Measurements from ENCODE around the gene SLPI. TPM values are rescaled to one million over a fixed set of nuclear protein-coding genes. Genes with fewer than 3 reads are reported as not detected.

The SLPI gene
- total RNA-seq, 4 donors from 2014 or later = 250 to 1,637 (median 1,024) TPM

DNA sequence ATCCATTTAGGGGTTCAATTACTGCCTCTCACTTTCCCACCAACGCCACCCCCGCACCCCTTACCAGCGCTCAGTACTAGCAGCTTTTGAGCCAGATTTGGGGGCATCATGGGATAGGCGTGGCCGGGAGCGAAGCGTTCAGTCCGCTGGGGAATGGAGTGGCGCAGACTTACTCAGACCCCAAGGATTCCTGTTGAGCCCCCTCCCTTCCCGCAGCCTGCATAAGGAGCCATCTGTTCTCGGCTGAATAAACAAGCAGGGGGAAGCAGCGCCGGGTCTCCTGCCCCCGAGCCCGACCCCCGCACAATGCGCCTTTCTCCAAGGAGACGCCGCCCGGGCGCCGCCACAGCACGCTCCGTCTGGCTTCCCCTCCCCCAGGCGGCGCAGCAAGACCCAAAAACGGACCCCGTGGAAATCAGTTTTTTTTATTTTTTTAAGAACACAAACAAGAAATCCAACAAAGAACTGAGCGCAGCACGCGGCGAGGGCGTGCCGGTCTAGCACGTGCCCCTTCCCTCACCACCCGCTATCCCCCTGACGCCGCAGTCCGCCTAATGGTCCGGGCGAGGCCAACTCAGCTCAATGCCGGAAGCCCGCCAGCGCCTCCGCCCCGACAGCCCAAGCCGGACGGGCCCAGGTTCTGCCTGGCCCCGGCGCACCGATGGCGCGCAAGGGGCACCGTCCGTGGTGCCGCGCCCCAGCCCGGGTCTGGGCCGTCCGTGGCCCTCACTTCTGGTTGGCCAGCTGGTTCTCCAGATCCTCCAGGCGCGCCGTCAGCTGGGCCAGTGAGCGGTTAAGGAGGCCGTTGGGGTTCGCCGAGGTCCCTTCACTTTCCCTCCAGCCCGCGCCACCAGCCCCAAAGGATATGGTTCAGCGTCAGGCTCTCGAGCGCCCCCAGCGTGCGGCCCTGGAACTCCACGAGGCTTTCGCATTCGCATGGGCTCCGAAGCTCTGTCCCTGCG is 39.0 kb upstream of the SLPI start:
- Histone ChIP-seq H3K27ac (peak overlapping the region; percentile 11 to 69 (median 50)), H3K36me3 (no peaks in the 10 kb centered on the region), H3K4me3 (peak overlapping the region; percentile 43 to 74 (median 52)), H3K27me3 (peaks cover 0 to 65% (median 0%) of the 10 kb centered on the region in 4 donors), H3K9me3 (no peaks in the 10 kb centered on the region), H3K4me1 (peaks cover 5 to 23% (median 6%) of the 10 kb centered on the region in 3 donors)
- TF ChIP-seq, protein P1, sequence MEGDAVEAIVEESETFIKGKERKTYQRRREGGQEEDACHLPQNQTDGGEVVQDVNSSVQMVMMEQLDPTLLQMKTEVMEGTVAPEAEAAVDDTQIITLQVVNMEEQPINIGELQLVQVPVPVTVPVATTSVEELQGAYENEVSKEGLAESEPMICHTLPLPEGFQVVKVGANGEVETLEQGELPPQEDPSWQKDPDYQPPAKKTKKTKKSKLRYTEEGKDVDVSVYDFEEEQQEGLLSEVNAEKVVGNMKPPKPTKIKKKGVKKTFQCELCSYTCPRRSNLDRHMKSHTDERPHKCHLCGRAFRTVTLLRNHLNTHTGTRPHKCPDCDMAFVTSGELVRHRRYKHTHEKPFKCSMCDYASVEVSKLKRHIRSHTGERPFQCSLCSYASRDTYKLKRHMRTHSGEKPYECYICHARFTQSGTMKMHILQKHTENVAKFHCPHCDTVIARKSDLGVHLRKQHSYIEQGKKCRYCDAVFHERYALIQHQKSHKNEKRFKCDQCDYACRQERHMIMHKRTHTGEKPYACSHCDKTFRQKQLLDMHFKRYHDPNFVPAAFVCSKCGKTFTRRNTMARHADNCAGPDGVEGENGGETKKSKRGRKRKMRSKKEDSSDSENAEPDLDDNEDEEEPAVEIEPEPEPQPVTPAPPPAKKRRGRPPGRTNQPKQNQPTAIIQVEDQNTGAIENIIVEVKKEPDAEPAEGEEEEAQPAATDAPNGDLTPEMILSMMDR (IDR thresholded peaks at IDR 0.05) = peak; percentile 77 to 95 (median 90)
- TF ChIP-seq POLR2A (IDR thresholded peaks at IDR 0.05) = no peak
- intact Hi-C loops (cut with DNase I) = loop anchor here (10.0 kb wide), 1 partner anchor 159 kb away; no protein-coding TSS in a partner anchor
- WGBS, 2 donors = 0 to 7% methylated on average over 10 to 26 of the region's 79 CpGs
- no peak for DNase-seq

DNA sequence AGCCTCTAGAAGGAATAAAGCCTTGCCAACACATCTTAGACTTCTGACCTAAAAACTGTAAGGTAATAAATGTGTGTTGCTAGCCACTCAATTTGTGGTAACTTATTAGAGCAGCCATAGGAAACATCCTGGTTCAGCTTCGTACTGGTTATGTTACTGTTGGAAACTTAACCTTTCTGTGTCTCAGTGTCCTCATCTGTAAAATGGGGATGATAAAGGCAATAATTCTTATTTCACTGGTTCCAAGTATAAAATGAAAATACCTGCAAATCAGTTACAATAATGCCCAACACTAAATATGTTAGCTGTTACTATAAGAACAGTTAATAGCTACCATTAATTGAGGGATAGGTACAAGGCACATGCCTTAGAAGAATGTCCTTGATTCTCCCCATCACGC is 38.0 kb upstream of the SLPI start:
- TF ChIP-seq, protein P1 (IDR thresholded peaks at IDR 0.05) = no peak
- no peak for TF ChIP-seq POLR2A (IDR thresholded peaks at IDR 0.05)
- H3K36me3 ChIP-seq = no peaks in the 10 kb centered on the region
- no peak for DNase-seq
- no peak overlapping the region for H3K27ac ChIP-seq
- no peak overlapping the region for H3K4me3 ChIP-seq
- peaks cover 0 to 56% (median 0%) of the 10 kb centered on the region in 4 donors for H3K27me3 ChIP-seq
- peaks cover 5 to 23% (median 6%) of the 10 kb centered on the region in 3 donors for H3K4me1 ChIP-seq
- H3K9me3 ChIP-seq = no peaks in the 10 kb centered on the region
- 84 to 89% methylated on average over 2 of the region's 2 CpGs for WGBS, 2 donors
- intact Hi-C loops (cut with DNase I) = loop anchor here (10.0 kb wide), 1 partner anchor 158 kb away; no protein-coding TSS in a partner anchor

DNA sequence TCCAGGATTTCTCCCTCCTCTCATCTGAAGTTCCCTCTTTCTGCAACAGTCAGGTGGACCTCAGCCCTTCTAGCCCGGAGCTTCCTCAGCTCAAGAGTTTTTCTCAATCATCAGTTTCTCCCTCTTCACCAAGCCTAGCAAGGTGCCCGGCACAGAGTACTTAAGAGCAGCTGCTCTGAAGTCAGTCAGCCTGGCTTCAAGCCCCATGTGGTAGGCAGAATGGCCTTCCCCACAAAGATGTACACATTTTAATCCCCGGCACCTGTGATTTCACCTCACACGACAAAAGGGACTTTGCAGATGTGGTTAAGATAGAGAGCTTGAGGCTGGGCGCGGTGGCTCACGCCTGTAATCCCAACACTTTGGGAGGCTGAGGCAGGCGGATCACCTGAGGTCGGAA is 37.2 kb upstream of the SLPI start:
- no peak for DNase-seq
- no peak for TF ChIP-seq POLR2A (IDR thresholded peaks at IDR 0.05)
- TF ChIP-seq, protein P1 (IDR thresholded peaks at IDR 0.05) = no peak
- no peaks in the 10 kb centered on the region for H3K36me3 ChIP-seq
- H3K4me1 ChIP-seq = peaks cover 5 to 23% (median 6%) of the 10 kb centered on the region in 3 donors
- H3K27ac ChIP-seq = no peak overlapping the region
- intact Hi-C loops (cut with DNase I) = loop anchor here (10.0 kb wide), 1 partner anchor 157 kb away; no protein-coding TSS in a partner anchor
- no peak overlapping the region for H3K4me3 ChIP-seq
- peaks cover 0 to 56% (median 0%) of the 10 kb centered on the region in 4 donors for H3K27me3 ChIP-seq
- WGBS, 2 donors = 71 to 80% methylated on average over 2 to 9 of the region's 9 CpGs
- H3K9me3 ChIP-seq = no peaks in the 10 kb centered on the region

DNA sequence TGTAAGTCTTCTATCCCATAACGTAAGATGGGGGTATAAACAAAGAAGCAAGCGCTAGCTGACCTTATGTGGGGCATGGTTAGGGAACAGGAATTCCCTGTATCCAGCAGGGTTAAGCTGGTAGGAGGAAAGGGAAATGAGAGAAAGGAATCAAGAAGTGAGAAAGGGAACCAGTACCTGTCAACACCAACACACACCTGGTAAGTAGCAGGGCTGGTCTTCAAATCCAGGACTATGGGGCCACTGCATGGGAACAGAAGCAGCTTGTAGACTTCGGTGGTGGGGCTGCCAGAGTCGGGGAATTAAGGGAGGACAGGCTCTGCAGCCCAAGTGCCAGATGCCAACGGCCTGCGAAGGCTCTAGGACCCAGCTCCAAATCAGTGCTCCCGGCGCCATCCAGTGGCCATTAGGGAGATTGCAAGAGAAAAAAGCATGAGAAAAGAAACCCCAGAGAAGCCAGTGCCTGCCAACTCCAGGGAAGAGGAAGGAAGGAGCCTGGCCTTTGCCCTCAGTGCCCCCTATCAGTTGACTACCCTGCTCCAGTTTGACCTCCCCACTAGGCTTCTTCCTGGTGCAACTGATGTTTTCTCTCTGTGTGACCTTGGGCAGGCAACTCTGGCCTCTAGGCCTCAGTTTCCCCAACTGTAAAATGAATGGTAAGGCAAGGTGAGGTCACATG is 36.5 kb upstream of the SLPI start:
- TF ChIP-seq POLR2A (IDR thresholded peaks at IDR 0.05) = no peak
- TF ChIP-seq, protein P1 (IDR thresholded peaks at IDR 0.05) = peak; percentile 66 to 92 (median 84)
- peaks cover 0 to 49% (median 0%) of the 10 kb centered on the region in 4 donors for H3K27me3 ChIP-seq
- WGBS, 2 donors = 13% methylated on average over 4 to 7 of the region's 8 CpGs
- no peak overlapping the region for H3K4me3 ChIP-seq
- intact Hi-C loops (cut with DNase I) = loop anchor here (10.0 kb wide), 1 partner anchor 156 kb away; no protein-coding TSS in a partner anchor
- H3K27ac ChIP-seq = no peak overlapping the region
- H3K4me1 ChIP-seq = peaks cover 5 to 28% (median 6%) of the 10 kb centered on the region in 3 donors
- no peak for DNase-seq
- H3K9me3 ChIP-seq = no peaks in the 10 kb centered on the region
- no peaks in the 10 kb centered on the region for H3K36me3 ChIP-seq

Measured in esophagus squamous epithelium (tissue), 5 donors.